GM12874 (cell line): ENCODE measurements around the gene LRP1-AS.

Experiments
- CTCF ChIP-seq: IDR thresholded peaks from 2 replicates; pipeline ENCODE4 v1.5.1; 2011; ENCODE audit warnings: low read depth, mild to moderate bottlenecking, control low read depth, low read length, moderate library complexity; ENCODE audit not compliant: insufficient read depth

The LRP1-AS gene

GRCh38 chr12:57104292-57104910 is 43.0 kb downstream of the LRP1-AS start:
- TF ChIP-seq CTCF: no peak

GRCh38 chr12:57103856-57104255 is 43.6 kb downstream of the LRP1-AS start:
- TF ChIP-seq CTCF: no peak

GRCh38 chr12:57101892-57102695 is 45.3 kb downstream of the LRP1-AS start:
- no peak for TF ChIP-seq CTCF

GRCh38 chr12:57099766-57100165 is 47.7 kb downstream of the LRP1-AS start:
- TF ChIP-seq CTCF: no peak

GRCh38 chr12:57099047-57099714 is 48.2 kb downstream of the LRP1-AS start:
- no peak for TF ChIP-seq CTCF

- no peak for TF ChIP-seq CTCF
Observed at GRCh38 chr12:57098546-57098945, 48.9 kb downstream of the LRP1-AS start.

GRCh38 chr12:57097554-57097835 is 49.9 kb downstream of the LRP1-AS start:
- no peak for TF ChIP-seq CTCF
